Measurements from ENCODE around the gene TNNT1.

DNA sequence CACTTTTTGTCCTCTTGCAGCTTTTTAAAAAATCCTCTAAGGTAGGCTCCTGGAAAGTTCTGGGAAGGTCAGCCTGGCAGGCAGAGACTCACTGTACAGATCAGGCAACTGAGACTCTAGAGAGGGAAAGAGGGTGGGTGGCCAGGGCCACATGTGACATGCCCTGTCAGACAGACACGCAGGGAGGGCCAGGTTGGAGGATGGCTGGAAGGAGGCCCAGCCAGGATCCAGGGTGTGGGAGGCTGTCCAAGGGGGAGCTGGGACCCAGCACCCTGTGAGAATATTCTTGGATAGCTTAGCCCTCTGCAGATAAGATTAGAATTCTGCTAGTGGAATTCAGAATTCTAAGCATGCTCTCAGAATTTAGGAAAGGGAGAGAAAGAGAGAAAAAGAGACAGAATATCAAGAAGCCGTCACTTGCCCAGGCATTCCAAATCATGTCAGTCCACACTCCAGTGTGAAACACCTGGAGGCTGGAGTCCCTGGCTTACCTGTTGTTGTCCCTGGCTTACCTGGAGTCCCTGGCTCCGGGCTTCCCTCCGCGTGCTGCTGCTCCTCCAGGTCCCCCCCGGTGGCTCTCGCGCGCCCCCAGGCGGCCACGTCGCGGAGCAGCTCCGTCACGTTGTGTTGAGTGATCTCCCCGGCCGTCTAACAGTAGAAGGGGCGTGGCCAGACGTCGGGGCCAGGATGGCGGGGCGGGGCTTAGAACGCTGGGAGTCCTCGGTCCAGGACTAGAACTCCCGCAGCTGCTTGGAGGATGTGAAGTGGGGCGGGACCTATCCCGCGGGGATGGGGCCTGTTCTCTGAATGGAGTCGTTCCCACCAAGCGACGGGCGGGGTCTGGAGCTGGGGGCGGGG, 11.4 kb upstream of the TNNT1 start:
- TF ChIP-seq, protein P1, sequence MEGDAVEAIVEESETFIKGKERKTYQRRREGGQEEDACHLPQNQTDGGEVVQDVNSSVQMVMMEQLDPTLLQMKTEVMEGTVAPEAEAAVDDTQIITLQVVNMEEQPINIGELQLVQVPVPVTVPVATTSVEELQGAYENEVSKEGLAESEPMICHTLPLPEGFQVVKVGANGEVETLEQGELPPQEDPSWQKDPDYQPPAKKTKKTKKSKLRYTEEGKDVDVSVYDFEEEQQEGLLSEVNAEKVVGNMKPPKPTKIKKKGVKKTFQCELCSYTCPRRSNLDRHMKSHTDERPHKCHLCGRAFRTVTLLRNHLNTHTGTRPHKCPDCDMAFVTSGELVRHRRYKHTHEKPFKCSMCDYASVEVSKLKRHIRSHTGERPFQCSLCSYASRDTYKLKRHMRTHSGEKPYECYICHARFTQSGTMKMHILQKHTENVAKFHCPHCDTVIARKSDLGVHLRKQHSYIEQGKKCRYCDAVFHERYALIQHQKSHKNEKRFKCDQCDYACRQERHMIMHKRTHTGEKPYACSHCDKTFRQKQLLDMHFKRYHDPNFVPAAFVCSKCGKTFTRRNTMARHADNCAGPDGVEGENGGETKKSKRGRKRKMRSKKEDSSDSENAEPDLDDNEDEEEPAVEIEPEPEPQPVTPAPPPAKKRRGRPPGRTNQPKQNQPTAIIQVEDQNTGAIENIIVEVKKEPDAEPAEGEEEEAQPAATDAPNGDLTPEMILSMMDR (IDR thresholded peaks at IDR 0.05): peak; percentile 100
- no peak for TF ChIP-seq POLR2AphosphoS5 (IDR thresholded peaks at IDR 0.05; ENCODE audit: low read depth, low read length)
- TF ChIP-seq, protein P2, sequence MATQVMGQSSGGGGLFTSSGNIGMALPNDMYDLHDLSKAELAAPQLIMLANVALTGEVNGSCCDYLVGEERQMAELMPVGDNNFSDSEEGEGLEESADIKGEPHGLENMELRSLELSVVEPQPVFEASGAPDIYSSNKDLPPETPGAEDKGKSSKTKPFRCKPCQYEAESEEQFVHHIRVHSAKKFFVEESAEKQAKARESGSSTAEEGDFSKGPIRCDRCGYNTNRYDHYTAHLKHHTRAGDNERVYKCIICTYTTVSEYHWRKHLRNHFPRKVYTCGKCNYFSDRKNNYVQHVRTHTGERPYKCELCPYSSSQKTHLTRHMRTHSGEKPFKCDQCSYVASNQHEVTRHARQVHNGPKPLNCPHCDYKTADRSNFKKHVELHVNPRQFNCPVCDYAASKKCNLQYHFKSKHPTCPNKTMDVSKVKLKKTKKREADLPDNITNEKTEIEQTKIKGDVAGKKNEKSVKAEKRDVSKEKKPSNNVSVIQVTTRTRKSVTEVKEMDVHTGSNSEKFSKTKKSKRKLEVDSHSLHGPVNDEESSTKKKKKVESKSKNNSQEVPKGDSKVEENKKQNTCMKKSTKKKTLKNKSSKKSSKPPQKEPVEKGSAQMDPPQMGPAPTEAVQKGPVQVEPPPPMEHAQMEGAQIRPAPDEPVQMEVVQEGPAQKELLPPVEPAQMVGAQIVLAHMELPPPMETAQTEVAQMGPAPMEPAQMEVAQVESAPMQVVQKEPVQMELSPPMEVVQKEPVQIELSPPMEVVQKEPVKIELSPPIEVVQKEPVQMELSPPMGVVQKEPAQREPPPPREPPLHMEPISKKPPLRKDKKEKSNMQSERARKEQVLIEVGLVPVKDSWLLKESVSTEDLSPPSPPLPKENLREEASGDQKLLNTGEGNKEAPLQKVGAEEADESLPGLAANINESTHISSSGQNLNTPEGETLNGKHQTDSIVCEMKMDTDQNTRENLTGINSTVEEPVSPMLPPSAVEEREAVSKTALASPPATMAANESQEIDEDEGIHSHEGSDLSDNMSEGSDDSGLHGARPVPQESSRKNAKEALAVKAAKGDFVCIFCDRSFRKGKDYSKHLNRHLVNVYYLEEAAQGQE (IDR thresholded peaks at IDR 0.05; ENCODE audit: insufficient read depth in 1 of 2, low read depth in 2 of 2, low read length in 1 of 2): peak in 1 of 2 experiments; percentile 58; a peak in 1 of 4 replicates
- TF ChIP-seq TCF7L2 (IDR thresholded peaks at IDR 0.05; ENCODE audit: low read depth, low read length): no peak
- no peak for TF ChIP-seq SIN3A (IDR thresholded peaks at IDR 0.05; ENCODE audit: borderline replicate concordance, insufficient read depth, low read depth, low read length)
